Activated CD4-positive, alpha-beta memory T cell treated with anti-CD3 and anti-CD28 coated beads for 36 hours (primary cell): Measurements from ENCODE around the gene PLEKHJ1. TPM values are rescaled to one million over a fixed set of nuclear protein-coding genes. Genes with fewer than 3 reads are reported as not detected.
A peak's percentile ranks its signal among the peaks of the same experiment; 100 is the strongest.

Experiments
- CTCF ChIA-PET: fragments of 350-600 bp; sonication (Branson Sonifier 250); formaldehyde crosslinking; loops from one replicate; lab custom pipeline; 2021; ENCODE audit warnings: antibody characterized with exemption, inconsistent platforms; lab: Charles Lee
- POLR2A ChIA-PET: fragments of 350-600 bp; sonication (Branson Sonifier 250); formaldehyde crosslinking; loops from one replicate; lab custom pipeline; 2021; ENCODE audit warnings: antibody characterized with exemption; lab: Charles Lee
- DNase-seq: peaks from one replicate; pipeline ENCODE4 v3.0.0-alpha.2; 2020
- H3K27ac Mint-ChIP-seq: one replicate; pipeline ENCODE4 v1.8.0; 2021; ENCODE audit warnings: mixed read lengths
- H3K27me3 Mint-ChIP-seq: one replicate; pipeline ENCODE4 v1.8.0; 2021; ENCODE audit warnings: mixed read lengths
- H3K36me3 Mint-ChIP-seq: one replicate; pipeline ENCODE4 v1.8.0; 2021; ENCODE audit warnings: mixed read lengths
- H3K4me1 Mint-ChIP-seq: one replicate; pipeline ENCODE4 v1.8.0; 2021; ENCODE audit warnings: low read depth, mixed read lengths
- H3K4me3 Mint-ChIP-seq: one replicate; pipeline ENCODE4 v1.8.0; 2021; ENCODE audit warnings: mild to moderate bottlenecking, mixed read lengths
- H3K9me3 Mint-ChIP-seq: one replicate; pipeline ENCODE4 v1.8.0; 2021; ENCODE audit warnings: mixed read lengths
- intact Hi-C: fragments of 100-400 bp; cut with micrococcal nuclease; formaldehyde crosslinking; loops from one replicate; pipeline ENCODE4 v1.15.1; 2023
- total RNA-seq, 2 experiments: library from RNA; stranded (reverse); gene quantifications; one replicate each; pipeline ENCODE4 v1.2.3, GENCODE V29; 2021

The PLEKHJ1 gene
- total RNA-seq, 2 experiments from 2014 or later = 60.8 to 64.0 TPM

- Mint-ChIP-seq H3K36me3 (peaks cover 33% of the 10 kb centered on the region), H3K9me3 (no peaks in the 10 kb centered on the region), H3K4me3 (no peak overlapping the region), H3K4me1 (no peaks in the 10 kb centered on the region), H3K27me3 (no peaks in the 10 kb centered on the region), H3K27ac (no peak overlapping the region)
- POLR2A ChIA-PET = no interaction called here
- CTCF ChIA-PET = interaction anchor here (1.8 kb wide), 1 partner anchor 69 kb away, joined by 4 read pairs; no protein-coding TSS in a partner anchor
- intact Hi-C loops = no loop called here
- DNase-seq = no peak
These were observed 11.3 kb downstream of the PLEKHJ1 start for GRCh38 chr19:2224754-2225349.

GRCh38 chr19:2223959-2224358 lies 12.2 kb downstream of the PLEKHJ1 start:
- no peaks in the 10 kb centered on the region for H3K4me1 Mint-ChIP-seq
- intact Hi-C loops = no loop called here
- ChIA-PET CTCF (no interaction called here), POLR2A (no interaction called here)
- no peak for DNase-seq
- no peaks in the 10 kb centered on the region for H3K9me3 Mint-ChIP-seq
- peaks cover 31% of the 10 kb centered on the region for H3K36me3 Mint-ChIP-seq
- no peak overlapping the region for H3K4me3 Mint-ChIP-seq
- H3K27ac Mint-ChIP-seq = no peak overlapping the region
- no peaks in the 10 kb centered on the region for H3K27me3 Mint-ChIP-seq

GRCh38 chr19:2223391-2223790 lies 12.7 kb downstream of the PLEKHJ1 start:
- H3K36me3 Mint-ChIP-seq = peaks cover 29% of the 10 kb centered on the region
- H3K27me3 Mint-ChIP-seq = no peaks in the 10 kb centered on the region
- ChIA-PET POLR2A (no interaction called here), CTCF (no interaction called here)
- H3K27ac Mint-ChIP-seq = no peak overlapping the region
- intact Hi-C loops = no loop called here
- H3K4me1 Mint-ChIP-seq = no peaks in the 10 kb centered on the region
- H3K4me3 Mint-ChIP-seq = no peak overlapping the region
- no peak for DNase-seq
- H3K9me3 Mint-ChIP-seq = no peaks in the 10 kb centered on the region

DNA sequence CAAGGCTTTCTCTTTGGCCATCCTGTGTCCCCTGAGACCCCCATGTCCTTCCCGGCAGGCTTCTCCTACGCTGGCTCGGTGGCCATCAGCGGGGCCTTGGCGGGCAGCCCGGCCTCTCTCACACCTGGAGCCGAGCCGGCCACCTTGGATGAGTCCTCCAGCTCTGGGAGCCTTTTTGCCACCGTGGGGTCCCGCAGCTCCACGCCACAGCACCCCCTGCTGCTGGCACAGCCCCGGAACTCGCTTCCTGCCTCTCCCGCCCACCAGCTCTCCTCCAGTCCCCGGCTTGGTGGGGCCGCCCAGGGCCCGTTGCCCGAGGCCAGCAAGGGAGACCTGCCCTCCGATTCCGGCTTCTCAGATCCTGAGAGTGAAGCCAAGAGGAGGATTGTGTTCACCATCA lies 14.2 kb downstream of the PLEKHJ1 start:
- H3K4me1 Mint-ChIP-seq = no peaks in the 10 kb centered on the region
- intact Hi-C loops = no loop called here
- POLR2A ChIA-PET = no interaction called here
- H3K27ac Mint-ChIP-seq = no peak overlapping the region
- peaks cover 36% of the 10 kb centered on the region for H3K36me3 Mint-ChIP-seq
- H3K4me3 Mint-ChIP-seq = no peak overlapping the region
- H3K27me3 Mint-ChIP-seq = no peaks in the 10 kb centered on the region
- H3K9me3 Mint-ChIP-seq = no peaks in the 10 kb centered on the region
- CTCF ChIA-PET = interaction anchor here (1.0 kb wide), 1 partner anchor 66 kb away, joined by 3 read pairs; no protein-coding TSS in a partner anchor
- DNase-seq = no peak

DNA sequence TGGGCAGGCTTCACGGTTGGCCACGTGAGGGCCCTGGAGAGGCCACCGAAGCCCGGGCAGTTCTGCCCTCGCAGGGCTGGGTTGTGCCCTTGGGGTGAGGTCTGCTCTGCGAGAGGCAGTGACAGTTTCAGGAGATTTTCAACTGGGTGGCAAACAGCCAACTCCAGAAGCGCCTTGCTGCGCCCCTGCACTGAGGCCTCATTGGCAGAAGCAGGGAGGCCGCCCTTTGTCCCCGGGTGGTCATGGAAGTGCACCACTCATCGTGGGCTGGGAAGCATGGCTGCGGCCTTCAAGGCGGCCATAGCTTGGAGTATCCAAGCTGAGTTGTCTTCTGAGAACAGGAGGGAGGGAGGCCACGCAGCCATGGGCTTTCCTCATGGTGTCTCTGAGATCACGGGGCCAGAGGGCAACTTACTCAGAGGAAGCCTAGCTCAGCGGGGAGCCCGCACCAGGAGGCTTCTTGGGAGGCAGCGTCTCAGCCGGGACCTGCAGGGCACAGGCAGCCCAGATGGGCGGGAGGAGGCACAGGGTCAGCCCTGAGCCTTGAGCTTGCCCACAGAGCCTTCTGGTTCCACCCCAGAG lies 14.8 kb downstream of the PLEKHJ1 start:
- intact Hi-C loops = no loop called here
- no peak for DNase-seq
- Mint-ChIP-seq H3K27ac (no peak overlapping the region), H3K4me1 (no peaks in the 10 kb centered on the region), H3K4me3 (no peak overlapping the region), H3K27me3 (no peaks in the 10 kb centered on the region), H3K36me3 (peaks cover 38% of the 10 kb centered on the region), H3K9me3 (no peaks in the 10 kb centered on the region)
- CTCF ChIA-PET = interaction anchor here (1.0 kb wide), 1 partner anchor 65 kb away, joined by 3 read pairs; no protein-coding TSS in a partner anchor
- POLR2A ChIA-PET = no interaction called here

DNA sequence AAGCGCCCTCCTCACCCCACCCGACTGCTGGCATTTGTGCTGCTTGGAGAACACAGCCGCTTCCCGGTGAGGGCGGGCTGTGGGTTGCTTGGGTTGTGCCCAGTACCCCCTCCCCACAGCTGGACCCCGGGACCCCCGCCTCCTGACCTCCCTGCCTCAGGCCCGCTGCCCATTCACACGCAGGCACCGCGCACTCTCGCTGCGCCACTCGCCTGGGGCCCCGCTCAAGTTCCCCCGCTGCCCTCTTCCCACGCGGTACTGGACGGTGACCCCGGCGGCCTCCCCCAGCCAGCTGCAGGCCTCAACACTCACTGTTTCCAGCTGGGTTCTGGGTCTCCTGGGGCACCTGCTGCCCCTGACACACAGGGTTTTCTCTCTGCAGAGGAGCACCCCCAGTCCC lies 16.4 kb downstream of the PLEKHJ1 start:
- Mint-ChIP-seq H3K27ac (no peak overlapping the region), H3K9me3 (no peaks in the 10 kb centered on the region), H3K4me3 (no peak overlapping the region), H3K36me3 (peaks cover 42% of the 10 kb centered on the region), H3K27me3 (no peaks in the 10 kb centered on the region), H3K4me1 (peaks cover 12% of the 10 kb centered on the region)
- no peak for DNase-seq
- intact Hi-C loops = no loop called here
- CTCF ChIA-PET = no interaction called here
- POLR2A ChIA-PET = interaction anchor here (2.1 kb wide), 1 partner anchor 16 kb away, joined by 5 read pairs; no protein-coding TSS in a partner anchor

GRCh38 chr19:2217591-2217990 lies 18.5 kb downstream of the PLEKHJ1 start:
- CTCF ChIA-PET = interaction anchor here (0.9 kb wide), 1 partner anchor 22 kb away, joined by 3 read pairs; no protein-coding TSS in a partner anchor
- POLR2A ChIA-PET = no interaction called here
- H3K4me3 Mint-ChIP-seq = no peak overlapping the region
- no peaks in the 10 kb centered on the region for H3K27me3 Mint-ChIP-seq
- H3K9me3 Mint-ChIP-seq = no peaks in the 10 kb centered on the region
- no peak for DNase-seq
- intact Hi-C loops = no loop called here
- peaks cover 17% of the 10 kb centered on the region for H3K4me1 Mint-ChIP-seq
- H3K27ac Mint-ChIP-seq = no peak overlapping the region
- peaks cover 40% of the 10 kb centered on the region for H3K36me3 Mint-ChIP-seq

DNA sequence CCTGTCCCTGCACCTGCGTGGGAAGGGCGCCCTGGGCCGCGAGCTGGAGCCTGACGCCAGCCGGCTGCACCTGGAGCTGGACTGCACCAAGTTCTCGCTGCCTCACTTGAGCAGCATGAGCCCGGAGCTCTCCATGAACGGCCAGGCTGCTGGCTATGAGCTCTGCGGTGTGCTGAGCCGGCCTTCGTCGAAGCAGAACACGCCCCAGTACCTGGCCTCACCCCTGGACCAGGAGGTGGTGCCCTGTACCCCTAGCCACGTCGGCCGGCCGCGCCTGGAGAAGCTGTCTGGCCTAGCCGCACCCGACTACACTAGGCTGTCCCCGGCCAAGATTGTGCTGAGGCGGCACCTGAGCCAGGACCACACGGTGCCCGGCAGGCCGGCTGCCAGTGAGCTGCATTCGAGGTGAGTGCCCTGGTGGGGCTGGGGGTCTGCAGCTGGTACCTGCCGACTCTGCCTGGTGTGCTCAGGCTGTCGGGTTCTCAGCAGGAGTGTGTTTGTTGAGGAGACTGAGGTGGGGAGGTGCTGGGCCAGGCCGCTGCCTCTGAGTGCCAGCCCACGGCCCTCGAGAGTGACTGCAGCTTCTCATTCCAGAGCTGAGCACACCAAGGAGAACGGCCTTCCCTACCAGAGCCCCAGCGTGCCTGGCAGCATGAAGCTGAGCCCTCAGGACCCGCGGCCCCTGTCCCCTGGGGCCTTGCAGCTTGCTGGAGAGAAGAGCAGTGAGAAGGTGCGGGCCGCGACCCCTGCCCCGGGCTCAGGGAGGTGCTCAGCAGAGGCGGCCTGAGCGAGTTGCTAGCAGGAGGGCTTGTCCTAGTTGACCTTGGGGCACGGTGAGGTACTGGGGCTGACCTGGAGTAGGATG lies 19.5 kb downstream of the PLEKHJ1 start:
- peaks cover 17% of the 10 kb centered on the region for H3K4me1 Mint-ChIP-seq
- H3K27me3 Mint-ChIP-seq = no peaks in the 10 kb centered on the region
- POLR2A ChIA-PET = no interaction called here
- peaks cover 41% of the 10 kb centered on the region for H3K36me3 Mint-ChIP-seq
- H3K4me3 Mint-ChIP-seq = peak overlapping the region; percentile 6
- intact Hi-C loops = no loop called here
- CTCF ChIA-PET = interaction anchor here (1.1 to 2.0 kb wide), 2 partner anchors 14 to 62 kb away, joined by 3 to 6 read pairs; no protein-coding TSS in a partner anchor
- H3K9me3 Mint-ChIP-seq = no peaks in the 10 kb centered on the region
- no peak for DNase-seq
- H3K27ac Mint-ChIP-seq = no peak overlapping the region

- H3K27me3 Mint-ChIP-seq = no peaks in the 10 kb centered on the region
- POLR2A ChIA-PET = interaction anchor here (1.0 kb wide), 1 partner anchor 20 kb away, joined by 3 read pairs; the partner anchor contains the start of gene PLEKHJ1
- H3K9me3 Mint-ChIP-seq = no peaks in the 10 kb centered on the region
- H3K4me3 Mint-ChIP-seq = no peak overlapping the region
- intact Hi-C loops = no loop called here
- CTCF ChIA-PET = interaction anchor here (1.1 to 2.0 kb wide), 2 partner anchors 15 to 61 kb away, joined by 3 to 6 read pairs; no protein-coding TSS in a partner anchor
- H3K36me3 Mint-ChIP-seq = peaks cover 47% of the 10 kb centered on the region
- H3K27ac Mint-ChIP-seq = peak overlapping the region; percentile 28
- H3K4me1 Mint-ChIP-seq = peaks cover 17% of the 10 kb centered on the region
- peak; percentile 57 for DNase-seq
These were observed 20.8 kb downstream of the PLEKHJ1 start for GRCh38 chr19:2215281-2215751.

DNA sequence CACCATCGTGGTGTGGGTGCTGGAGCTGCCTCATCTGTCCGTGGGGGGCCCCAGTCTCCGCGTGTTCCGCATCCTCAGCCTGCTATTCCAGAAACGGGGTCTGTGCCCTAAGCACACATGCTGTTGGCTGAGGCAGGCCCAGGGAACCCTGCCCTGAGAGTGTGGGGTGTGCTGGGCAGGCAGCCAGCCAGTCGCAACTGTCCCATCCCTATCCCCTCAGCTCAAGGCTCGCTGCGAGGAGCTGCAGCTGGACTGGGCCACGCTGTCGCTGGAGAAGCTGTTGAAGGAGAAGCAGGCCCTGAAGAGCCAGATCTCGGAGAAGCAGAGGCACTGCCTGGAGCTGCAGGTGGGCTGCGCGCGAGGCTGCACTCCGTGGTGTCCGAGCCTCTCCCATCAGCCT lies 21.9 kb downstream of the PLEKHJ1 start:
- Mint-ChIP-seq H3K4me3 (no peak overlapping the region), H3K36me3 (peaks cover 45% of the 10 kb centered on the region), H3K27ac (no peak overlapping the region), H3K4me1 (peaks cover 17% of the 10 kb centered on the region), H3K9me3 (no peaks in the 10 kb centered on the region), H3K27me3 (no peaks in the 10 kb centered on the region)
- ChIA-PET CTCF (no interaction called here), POLR2A (no interaction called here)
- DNase-seq = no peak
- intact Hi-C loops = no loop called here

GRCh38 chr19:2213799-2214198 lies 22.3 kb downstream of the PLEKHJ1 start:
- H3K27ac Mint-ChIP-seq = no peak overlapping the region
- no peak overlapping the region for H3K4me3 Mint-ChIP-seq
- H3K4me1 Mint-ChIP-seq = peaks cover 17% of the 10 kb centered on the region
- H3K27me3 Mint-ChIP-seq = no peaks in the 10 kb centered on the region
- peaks cover 45% of the 10 kb centered on the region for H3K36me3 Mint-ChIP-seq
- no peak for DNase-seq
- intact Hi-C loops = no loop called here
- CTCF ChIA-PET = no interaction called here
- POLR2A ChIA-PET = interaction anchor here (1.3 kb wide), 1 partner anchor 22 kb away, joined by 3 read pairs; no protein-coding TSS in a partner anchor
- no peaks in the 10 kb centered on the region for H3K9me3 Mint-ChIP-seq
